DMS114 treated with DMSO at 0.1 percent for 48 hours (cell line): Measurements from ENCODE around the gene RNF25.

Experiments used
- DNase-seq: peaks from one replicate; lab custom pipeline; 2025; ENCODE audit not compliant: unreplicated experiment; lab: John Stamatoyannopoulos, UW

RNF25 gene

GRCh38 chr2:218631837-218632236, 40.0 kb downstream of the RNF25 start:
- no peak for DNase-seq

- no peak for DNase-seq
These were observed 43.9 kb downstream of the RNF25 start for GRCh38 chr2:218627939-218628338.

DNA sequence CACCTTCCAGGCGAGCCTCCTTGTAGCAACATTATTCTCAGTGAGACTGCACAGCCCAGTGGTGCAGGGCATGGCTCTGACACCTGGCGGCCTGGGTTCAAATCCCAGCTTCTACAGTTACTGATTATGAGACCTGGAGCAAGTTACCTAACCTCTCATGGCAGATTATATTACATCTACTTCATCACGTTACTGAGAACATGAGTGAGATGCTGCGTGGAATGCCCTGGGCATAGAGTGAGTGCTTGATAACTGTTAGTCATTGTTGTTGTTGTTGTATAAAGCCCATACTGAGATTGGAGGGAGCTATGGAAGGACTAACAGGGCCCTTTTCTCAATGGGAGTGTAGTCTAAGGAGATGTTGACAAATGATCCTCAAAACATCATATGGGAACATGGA, 45.4 kb downstream of the RNF25 start:
- DNase-seq: no peak

DNA sequence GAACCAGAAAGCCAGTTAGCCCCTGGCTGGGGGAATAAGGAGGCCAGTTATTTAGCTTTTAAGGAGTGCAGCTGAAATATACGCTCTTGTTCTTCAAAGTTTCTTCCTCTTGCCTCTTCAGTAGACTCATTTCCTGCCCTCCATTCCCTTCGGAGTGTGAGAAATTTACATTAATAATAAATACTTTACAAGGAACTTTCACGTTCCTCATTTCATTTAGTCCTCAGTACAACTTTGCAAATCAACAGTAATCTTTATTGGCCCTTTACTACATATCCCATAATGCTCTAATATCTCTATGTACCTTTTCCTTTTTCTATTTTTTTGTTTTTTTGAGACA, 48.5 kb downstream of the RNF25 start:
- no peak for DNase-seq

- no peak for DNase-seq
These were observed 49.0 kb downstream of the RNF25 start for GRCh38 chr2:218622606-218623365.

GRCh38 chr2:218621007-218621406, 50.8 kb downstream of the RNF25 start:
- no peak for DNase-seq

DNA sequence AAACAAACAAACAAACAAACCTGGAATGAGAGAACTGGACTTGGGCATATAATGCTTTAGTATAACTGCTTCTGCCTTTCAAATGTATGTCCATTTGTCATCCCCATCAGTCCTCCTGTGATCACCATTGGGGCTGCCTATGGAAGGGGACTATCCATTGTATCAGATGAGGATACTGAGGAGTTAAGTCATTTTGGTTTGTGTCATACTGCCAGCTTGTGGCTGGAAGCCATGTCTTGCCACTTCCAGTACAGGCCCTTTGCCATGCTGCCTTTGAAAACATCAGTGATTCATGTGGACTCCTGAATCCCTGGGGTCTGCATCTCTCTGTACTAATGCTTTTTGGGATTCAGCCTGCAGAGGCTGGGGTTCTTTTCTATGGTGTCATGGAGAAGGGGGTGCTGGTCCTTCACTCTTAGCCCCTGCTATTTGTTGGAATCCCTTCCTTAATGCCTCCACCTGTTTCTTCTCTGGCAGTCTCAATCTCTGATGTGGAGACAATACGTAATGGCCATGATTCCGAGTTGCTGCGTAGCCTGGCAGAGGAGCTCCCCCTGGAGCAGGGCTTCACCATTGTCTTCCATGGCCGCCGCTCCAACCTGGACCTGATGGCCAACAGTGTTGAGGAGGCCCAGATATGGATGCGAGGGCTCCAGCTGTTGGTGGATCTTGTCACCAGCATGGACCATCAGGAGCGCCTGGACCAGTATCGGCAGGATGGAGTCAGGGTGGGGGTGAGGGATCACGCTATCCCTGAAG, 53.5 kb downstream of the RNF25 start:
- no peak for DNase-seq

- no peak for DNase-seq
These were observed 55.9 kb downstream of the RNF25 start for GRCh38 chr2:218615868-218616315.
